ENCODE data around the gene CPEB3.

CPEB3 gene

DNA sequence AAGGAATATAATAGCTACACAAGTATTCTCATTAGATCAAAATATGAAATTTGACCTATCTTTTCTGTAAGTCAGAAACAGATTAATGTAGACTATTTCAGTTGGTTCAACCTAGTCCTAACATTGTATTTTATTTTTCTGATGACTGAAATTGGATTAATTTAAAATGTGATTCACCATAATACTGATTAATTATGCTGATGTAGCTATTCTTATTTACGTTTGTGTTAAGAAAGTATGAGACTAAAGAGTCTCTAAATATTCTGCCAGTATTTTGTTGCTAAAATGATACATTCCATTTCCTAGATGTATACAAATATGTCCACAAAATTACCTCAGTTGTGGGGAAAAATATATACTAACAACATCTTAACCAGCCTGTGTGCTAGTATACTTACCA, 18.4 kb upstream of the CPEB3 start:
- no peak overlapping the region for H3K27ac ChIP-seq (replicated peaks)
- no peak for TF ChIP-seq SPI1 (IDR thresholded peaks at IDR 0.05; ENCODE audit: borderline replicate concordance, low read depth)
- TF ChIP-seq GABPA (IDR thresholded peaks at IDR 0.05; ENCODE audit: low read depth) = no peak
- TF ChIP-seq, protein P1, sequence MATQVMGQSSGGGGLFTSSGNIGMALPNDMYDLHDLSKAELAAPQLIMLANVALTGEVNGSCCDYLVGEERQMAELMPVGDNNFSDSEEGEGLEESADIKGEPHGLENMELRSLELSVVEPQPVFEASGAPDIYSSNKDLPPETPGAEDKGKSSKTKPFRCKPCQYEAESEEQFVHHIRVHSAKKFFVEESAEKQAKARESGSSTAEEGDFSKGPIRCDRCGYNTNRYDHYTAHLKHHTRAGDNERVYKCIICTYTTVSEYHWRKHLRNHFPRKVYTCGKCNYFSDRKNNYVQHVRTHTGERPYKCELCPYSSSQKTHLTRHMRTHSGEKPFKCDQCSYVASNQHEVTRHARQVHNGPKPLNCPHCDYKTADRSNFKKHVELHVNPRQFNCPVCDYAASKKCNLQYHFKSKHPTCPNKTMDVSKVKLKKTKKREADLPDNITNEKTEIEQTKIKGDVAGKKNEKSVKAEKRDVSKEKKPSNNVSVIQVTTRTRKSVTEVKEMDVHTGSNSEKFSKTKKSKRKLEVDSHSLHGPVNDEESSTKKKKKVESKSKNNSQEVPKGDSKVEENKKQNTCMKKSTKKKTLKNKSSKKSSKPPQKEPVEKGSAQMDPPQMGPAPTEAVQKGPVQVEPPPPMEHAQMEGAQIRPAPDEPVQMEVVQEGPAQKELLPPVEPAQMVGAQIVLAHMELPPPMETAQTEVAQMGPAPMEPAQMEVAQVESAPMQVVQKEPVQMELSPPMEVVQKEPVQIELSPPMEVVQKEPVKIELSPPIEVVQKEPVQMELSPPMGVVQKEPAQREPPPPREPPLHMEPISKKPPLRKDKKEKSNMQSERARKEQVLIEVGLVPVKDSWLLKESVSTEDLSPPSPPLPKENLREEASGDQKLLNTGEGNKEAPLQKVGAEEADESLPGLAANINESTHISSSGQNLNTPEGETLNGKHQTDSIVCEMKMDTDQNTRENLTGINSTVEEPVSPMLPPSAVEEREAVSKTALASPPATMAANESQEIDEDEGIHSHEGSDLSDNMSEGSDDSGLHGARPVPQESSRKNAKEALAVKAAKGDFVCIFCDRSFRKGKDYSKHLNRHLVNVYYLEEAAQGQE (IDR thresholded peaks at IDR 0.05; ENCODE audit: insufficient replicate concordance, low read depth) = no peak
- TF ChIP-seq POLR2AphosphoS5 (IDR thresholded peaks at IDR 0.05; ENCODE audit: low read depth) = no peak
- TF ChIP-seq, protein P2, sequence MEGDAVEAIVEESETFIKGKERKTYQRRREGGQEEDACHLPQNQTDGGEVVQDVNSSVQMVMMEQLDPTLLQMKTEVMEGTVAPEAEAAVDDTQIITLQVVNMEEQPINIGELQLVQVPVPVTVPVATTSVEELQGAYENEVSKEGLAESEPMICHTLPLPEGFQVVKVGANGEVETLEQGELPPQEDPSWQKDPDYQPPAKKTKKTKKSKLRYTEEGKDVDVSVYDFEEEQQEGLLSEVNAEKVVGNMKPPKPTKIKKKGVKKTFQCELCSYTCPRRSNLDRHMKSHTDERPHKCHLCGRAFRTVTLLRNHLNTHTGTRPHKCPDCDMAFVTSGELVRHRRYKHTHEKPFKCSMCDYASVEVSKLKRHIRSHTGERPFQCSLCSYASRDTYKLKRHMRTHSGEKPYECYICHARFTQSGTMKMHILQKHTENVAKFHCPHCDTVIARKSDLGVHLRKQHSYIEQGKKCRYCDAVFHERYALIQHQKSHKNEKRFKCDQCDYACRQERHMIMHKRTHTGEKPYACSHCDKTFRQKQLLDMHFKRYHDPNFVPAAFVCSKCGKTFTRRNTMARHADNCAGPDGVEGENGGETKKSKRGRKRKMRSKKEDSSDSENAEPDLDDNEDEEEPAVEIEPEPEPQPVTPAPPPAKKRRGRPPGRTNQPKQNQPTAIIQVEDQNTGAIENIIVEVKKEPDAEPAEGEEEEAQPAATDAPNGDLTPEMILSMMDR (IDR thresholded peaks at IDR 0.05; ENCODE audit: insufficient read depth, low read length) = no peak
- no peaks in the 10 kb centered on the region for H3K27me3 ChIP-seq (ENCODE audit: insufficient read depth, poor library complexity, severe bottlenecking)
- DNase-seq (ENCODE audit: low read depth in 1 of 2, low spot score in 1 of 2) = no peak
- H3K4me3 ChIP-seq (replicated peaks; ENCODE audit: insufficient read depth, low read length) = no peak overlapping the region

DNA sequence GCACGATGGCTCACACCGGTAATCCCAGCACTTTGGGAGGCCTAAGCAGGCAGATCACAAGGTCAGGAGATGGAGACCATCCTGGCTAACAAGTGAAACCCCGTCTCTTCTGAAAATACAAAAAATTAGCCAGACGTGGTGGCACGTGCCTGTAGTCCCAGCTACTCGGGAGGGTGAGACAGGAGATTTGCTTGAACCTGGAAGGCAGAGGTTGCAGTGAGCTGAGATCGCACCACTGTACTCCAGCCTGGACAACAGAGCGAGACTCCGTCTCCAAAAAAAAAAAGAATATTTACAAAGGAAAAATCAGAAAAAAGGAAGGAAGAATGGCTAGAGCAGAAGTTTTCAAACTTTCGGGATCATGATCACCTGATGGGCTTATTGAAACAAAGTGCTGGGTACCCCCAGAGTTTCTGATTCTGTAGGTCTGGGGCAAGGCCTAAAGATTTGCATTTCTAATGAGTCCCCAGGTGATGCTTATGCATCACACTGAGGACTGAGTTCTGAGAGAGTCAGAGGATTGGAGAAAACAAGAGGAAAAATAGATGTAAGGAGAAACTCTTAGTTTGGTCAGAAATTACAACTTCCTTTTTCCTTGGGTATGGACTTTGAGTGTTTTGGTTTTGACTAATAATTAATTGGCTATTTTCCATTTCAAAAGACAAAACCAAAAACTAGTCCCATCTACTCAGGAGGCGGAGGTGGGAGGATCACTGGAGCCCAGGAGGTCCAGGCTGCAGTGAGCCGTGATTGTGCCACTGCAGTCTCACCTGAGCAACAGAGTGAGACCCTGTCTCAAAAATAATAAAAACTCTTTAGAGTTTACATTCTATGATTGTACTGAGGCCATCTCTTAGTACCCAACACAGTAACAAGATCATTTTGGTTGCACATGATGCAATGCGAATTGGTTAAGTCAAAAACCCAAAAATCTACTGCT, 14.5 kb upstream of the CPEB3 start:
- H3K27me3 ChIP-seq (ENCODE audit: insufficient read depth, poor library complexity, severe bottlenecking) = no peaks in the 10 kb centered on the region
- H3K27ac ChIP-seq (replicated peaks) = no peak overlapping the region
- no peak for DNase-seq (ENCODE audit: low read depth in 1 of 2, low spot score in 1 of 2)
- TF ChIP-seq POLR2AphosphoS5 (IDR thresholded peaks at IDR 0.05; ENCODE audit: low read depth) (no peak), SPI1 (IDR thresholded peaks at IDR 0.05; ENCODE audit: borderline replicate concordance, low read depth) (no peak), GABPA (IDR thresholded peaks at IDR 0.05; ENCODE audit: low read depth) (no peak)
- TF ChIP-seq, protein P2 (IDR thresholded peaks at IDR 0.05; ENCODE audit: insufficient read depth, low read length) = no peak
- TF ChIP-seq, protein P1 (IDR thresholded peaks at IDR 0.05; ENCODE audit: insufficient replicate concordance, low read depth) = no peak
- H3K4me3 ChIP-seq (replicated peaks; ENCODE audit: insufficient read depth, low read length) = no peak overlapping the region

DNA sequence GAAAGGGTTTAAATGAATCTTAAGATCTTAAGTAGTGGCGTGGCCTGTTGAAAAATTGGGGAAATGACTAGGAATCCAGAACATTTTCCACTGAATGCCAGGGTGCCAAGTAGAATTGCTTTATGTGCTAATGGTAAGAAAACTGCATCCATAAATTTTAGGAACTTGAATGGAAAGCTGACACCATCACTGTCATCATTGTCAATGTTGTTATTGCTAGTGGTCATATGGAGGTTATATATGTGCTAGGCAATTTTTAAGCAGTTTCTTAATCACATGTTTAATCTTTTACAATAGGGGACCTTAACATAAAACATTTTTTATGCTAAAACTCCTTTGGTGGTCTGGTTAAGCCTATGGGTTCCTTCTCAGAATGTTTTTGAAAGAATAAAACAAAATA, 13.2 kb upstream of the CPEB3 start:
- no peak for TF ChIP-seq SPI1 (IDR thresholded peaks at IDR 0.05; ENCODE audit: borderline replicate concordance, low read depth)
- TF ChIP-seq, protein P2 (IDR thresholded peaks at IDR 0.05; ENCODE audit: insufficient read depth, low read length) = no peak
- DNase-seq (ENCODE audit: low read depth in 1 of 2, low spot score in 1 of 2) = no peak
- H3K4me3 ChIP-seq (replicated peaks; ENCODE audit: insufficient read depth, low read length) = no peak overlapping the region
- no peaks in the 10 kb centered on the region for H3K27me3 ChIP-seq (ENCODE audit: insufficient read depth, poor library complexity, severe bottlenecking)
- H3K27ac ChIP-seq (replicated peaks) = no peak overlapping the region
